Measurements from ENCODE around the gene YIPF1.
"Not testable (repeated sequence)": the region's sequence is repeated elsewhere in the genome, so short reads cannot be mapped to it uniquely, and the experiment has no call there.

Gene YIPF1

GRCh38 chr1:53894644-53895043 is 5.0 kb upstream of the YIPF1 start:
- DNase-seq: no peak

- DNase-seq: no peak
These were observed 4.5 kb upstream of the YIPF1 start, which contains the start of gene DIO1 for GRCh38 chr1:53893999-53894636. DIO1 (plus strand) TSS chr1:53894187; CDS start chr1:53894211, 24 bp downstream.

- DNase-seq: no peak
These were observed 3.3 kb upstream of the YIPF1 start for GRCh38 chr1:53892911-53893310.

- no peak for DNase-seq
These were observed 2.1 kb upstream of the YIPF1 start for GRCh38 chr1:53891678-53892077.

- DNase-seq: no peak
These were observed 1.4 kb upstream of the YIPF1 start for GRCh38 chr1:53891018-53891417.

- no peak for DNase-seq
These were observed 935 bp upstream of the YIPF1 start for GRCh38 chr1:53890522-53890941.

GRCh38 chr1:53888681-53889080 is 916 bp downstream of the YIPF1 start:
- no peak for DNase-seq

GRCh38 chr1:53883600-53883999 is 6.0 kb downstream of the YIPF1 start:
- not testable (repeated sequence) for DNase-seq

- not testable (repeated sequence) for DNase-seq
These were observed 7.7 kb downstream of the YIPF1 start for GRCh38 chr1:53881853-53882252.

- DNase-seq: no peak
These were observed 11.0 kb downstream of the YIPF1 start for GRCh38 chr1:53878492-53879105.

GRCh38 chr1:53875150-53875549 is 14.4 kb downstream of the YIPF1 start:
- DNase-seq: not testable (repeated sequence)

- DNase-seq: no peak
These were observed 17.7 kb downstream of the YIPF1 start for GRCh38 chr1:53871773-53872484.

- DNase-seq: no peak
These were observed 18.4 kb downstream of the YIPF1 start for GRCh38 chr1:53871221-53871620.

- no peak for DNase-seq
These were observed 20.0 kb downstream of the YIPF1 start for GRCh38 chr1:53869454-53870117.

GRCh38 chr1:53868565-53868964 is 21.0 kb downstream of the YIPF1 start:
- DNase-seq: no peak

GRCh38 chr1:53862507-53862906 is 27.1 kb downstream of the YIPF1 start:
- no peak for DNase-seq

- DNase-seq: peak in 2 of 4 experiments; percentile 8 to 16
These were observed 28.6 kb downstream of the YIPF1 start for GRCh38 chr1:53860967-53861411.

GRCh38 chr1:53851571-53852285 is 37.9 kb downstream of the YIPF1 start:
- no peak for DNase-seq

- no peak for DNase-seq
These were observed 39.4 kb downstream of the YIPF1 start for GRCh38 chr1:53850082-53850673.

GRCh38 chr1:53847980-53848379 is 41.6 kb downstream of the YIPF1 start:
- DNase-seq: no peak

- DNase-seq: no peak
These were observed 47.2 kb downstream of the YIPF1 start for GRCh38 chr1:53842347-53842746.

GRCh38 chr1:53838654-53838974 is 51.0 kb downstream of the YIPF1 start:
- no peak for DNase-seq

Measured in activated CD4-positive, CD25-positive, alpha-beta regulatory T cell (primary cell).